ENCODE measurements around the gene APOL4. TPM values are rescaled to one million over a fixed set of nuclear protein-coding genes. Genes with fewer than 3 reads are reported as not detected.

Gene APOL4
- total RNA-seq, 1 experiment from 2014 or later = 0.31 TPM

GRCh38 chr22:36165141-36165540, 36.5 kb downstream of the APOL4 start:
- Mint-ChIP-seq H3K27me3 (ENCODE audit: low read depth) (no peaks in the 10 kb centered on the region), H3K4me1 (peaks cover 23% of the 10 kb centered on the region), H3K36me3 (peaks cover 6% of the 10 kb centered on the region), H3K4me3 (no peak overlapping the region), H3K9me3 (peaks cover 19% of the 10 kb centered on the region), H3K27ac (no peak overlapping the region)
- ChIA-PET CTCF (interaction anchor here (0.5 to 1.3 kb wide), 3 partner anchors 15 to 460 kb away, joined by 3 to 7 read pairs (median 5); no protein-coding TSS in a partner anchor), POLR2A (no interaction called here)
- TF ChIP-seq PRRX2 (CRISPR knock-in tag; IDR thresholded peaks at IDR 0.05) (no peak), ELF4 (CRISPR knock-in tag; IDR thresholded peaks at IDR 0.05; ENCODE audit: low read depth) (no peak)
- DNase-seq (ENCODE audit: low spot score) = no peak
- ATAC-seq = no peak

- H3K27ac Mint-ChIP-seq = no peak overlapping the region
- peaks cover 6% of the 10 kb centered on the region for H3K36me3 Mint-ChIP-seq
- ChIA-PET POLR2A (no interaction called here), CTCF (interaction anchor here (0.6 to 1.2 kb wide), 2 partner anchors 18 to 28 kb away, joined by 3 read pairs; no protein-coding TSS in a partner anchor)
- H3K4me3 Mint-ChIP-seq = no peak overlapping the region
- TF ChIP-seq ZNF532 (CRISPR knock-in tag; IDR thresholded peaks at IDR 0.05; ENCODE audit: borderline replicate concordance) = no peak
- TF ChIP-seq ZBTB21 (CRISPR knock-in tag; IDR thresholded peaks at IDR 0.05; ENCODE audit: borderline replicate concordance) = no peak
- no peak for TF ChIP-seq MXD4 (CRISPR knock-in tag; IDR thresholded peaks at IDR 0.05; ENCODE audit: borderline replicate concordance)
- no peak for TF ChIP-seq ETV6 (CRISPR knock-in tag; IDR thresholded peaks at IDR 0.05)
- TF ChIP-seq AR (CRISPR knock-in tag; IDR thresholded peaks at IDR 0.05) = no peak
- no peak for TF ChIP-seq ZNF281 (CRISPR knock-in tag; IDR thresholded peaks at IDR 0.05)
- no peak for TF ChIP-seq USF1 (CRISPR knock-in tag; IDR thresholded peaks at IDR 0.05)
- TF ChIP-seq GABPB1 (CRISPR knock-in tag; IDR thresholded peaks at IDR 0.05) = no peak
- no peak for TF ChIP-seq ZNF416 (CRISPR knock-in tag; IDR thresholded peaks at IDR 0.05)
- no peak for TF ChIP-seq JUN (CRISPR knock-in tag; IDR thresholded peaks at IDR 0.05)
- TF ChIP-seq GRHL2 (CRISPR knock-in tag; IDR thresholded peaks at IDR 0.05; ENCODE audit: insufficient replicate concordance, severe bottlenecking) = no peak
- no peak for TF ChIP-seq E2F5 (CRISPR knock-in tag; IDR thresholded peaks at IDR 0.05)
- no peak for TF ChIP-seq ZNF263 (CRISPR knock-in tag; IDR thresholded peaks at IDR 0.05; ENCODE audit: low read depth)
- TF ChIP-seq ZSCAN18 (CRISPR knock-in tag; IDR thresholded peaks at IDR 0.05) = no peak
- TF ChIP-seq NFYB (CRISPR knock-in tag; conservative IDR thresholded peaks at IDR 0.05; ENCODE audit: low read depth) = no peak
- TF ChIP-seq PRDM15 (CRISPR knock-in tag; IDR thresholded peaks at IDR 0.05) = no peak
- peaks cover 16% of the 10 kb centered on the region for H3K9me3 Mint-ChIP-seq
- H3K27me3 Mint-ChIP-seq (ENCODE audit: low read depth) = no peaks in the 10 kb centered on the region
- no peak for DNase-seq (ENCODE audit: low spot score)
- peaks cover 24% of the 10 kb centered on the region for H3K4me1 Mint-ChIP-seq
- ATAC-seq = no peak
Measured at GRCh38 chr22:36164621-36165020, 37.0 kb downstream of the APOL4 start.

Data from WTC11 (cell line).